ENCODE data around the gene PLS1.
"Not testable (repeated sequence)": the region's sequence is repeated elsewhere in the genome, so short reads cannot be mapped to it uniquely, and the experiment has no call there.

Gene PLS1

GRCh38 chr3:142735462-142735861 lies 139.3 kb downstream of the PLS1 start:
- Histone ChIP-seq H3K9me3 (ENCODE audit: insufficient read depth, low read depth, low read length) (no peaks in the 10 kb centered on the region), H3K36me3 (ENCODE audit: insufficient read depth, low read depth, low read length) (0 out of 2 replicates have a peak, but pooled peaks cover 4% of the 10 kb centered on the region), H3K27me3 (ENCODE audit: insufficient read depth, low read length) (no peaks in the 10 kb centered on the region), H3K4me3 (ENCODE audit: low read length) (no peak overlapping the region), H3K4me1 (ENCODE audit: insufficient read depth, low read length) (no peaks in the 10 kb centered on the region; the same call in 1 of the 2 replicates), H3K9ac (ENCODE audit: low read depth, low read length) (no peak overlapping the region), H3K27ac (ENCODE audit: low read length) (no peak overlapping the region)

GRCh38 chr3:142738396-142738795 lies 142.2 kb downstream of the PLS1 start:
- H3K27ac ChIP-seq (ENCODE audit: low read length): no peak overlapping the region
- H3K9ac ChIP-seq (ENCODE audit: low read depth, low read length): no peak overlapping the region
- no peaks in the 10 kb centered on the region; the same call in 1 of the 2 replicates for H3K4me1 ChIP-seq (ENCODE audit: insufficient read depth, low read length)
- no peaks in the 10 kb centered on the region for H3K36me3 ChIP-seq (ENCODE audit: insufficient read depth, low read depth, low read length)
- no peaks in the 10 kb centered on the region for H3K27me3 ChIP-seq (ENCODE audit: insufficient read depth, low read length)
- H3K9me3 ChIP-seq (ENCODE audit: insufficient read depth, low read depth, low read length): no peaks in the 10 kb centered on the region
- H3K4me3 ChIP-seq (ENCODE audit: low read length): no peak overlapping the region

- peaks cover 26% of the 10 kb centered on the region for H3K36me3 ChIP-seq (ENCODE audit: insufficient read depth, low read depth, low read length)
- H3K9ac ChIP-seq (ENCODE audit: low read depth, low read length): no peak overlapping the region
- no peak overlapping the region for H3K27ac ChIP-seq (ENCODE audit: low read length)
- no peaks in the 10 kb centered on the region for H3K4me1 ChIP-seq (ENCODE audit: insufficient read depth, low read length)
- no peaks in the 10 kb centered on the region for H3K27me3 ChIP-seq (ENCODE audit: insufficient read depth, low read length)
- no peaks in the 10 kb centered on the region for H3K9me3 ChIP-seq (ENCODE audit: insufficient read depth, low read depth, low read length)
- H3K4me3 ChIP-seq (ENCODE audit: low read length): no peak overlapping the region
Measured at GRCh38 chr3:142746646-142747045, 150.5 kb downstream of the PLS1 start.

GRCh38 chr3:142750531-142750930 lies 154.3 kb downstream of the PLS1 start:
- peaks cover 28% of the 10 kb centered on the region for H3K36me3 ChIP-seq (ENCODE audit: insufficient read depth, low read depth, low read length)
- not testable (repeated sequence) for H3K9ac ChIP-seq (ENCODE audit: low read depth, low read length); H3K27me3 ChIP-seq (ENCODE audit: insufficient read depth, low read length); H3K4me3 ChIP-seq (ENCODE audit: low read length); H3K9me3 ChIP-seq (ENCODE audit: insufficient read depth, low read depth, low read length); H3K4me1 ChIP-seq (ENCODE audit: insufficient read depth, low read length); H3K27ac ChIP-seq (ENCODE audit: low read length)

- not testable (repeated sequence) for H3K4me3 ChIP-seq (ENCODE audit: low read length); H3K27me3 ChIP-seq (ENCODE audit: insufficient read depth, low read length); H3K9ac ChIP-seq (ENCODE audit: low read depth, low read length); H3K4me1 ChIP-seq (ENCODE audit: insufficient read depth, low read length); H3K9me3 ChIP-seq (ENCODE audit: insufficient read depth, low read depth, low read length); H3K27ac ChIP-seq (ENCODE audit: low read length)
- H3K36me3 ChIP-seq (ENCODE audit: insufficient read depth, low read depth, low read length): peaks cover 28% of the 10 kb centered on the region
Measured at GRCh38 chr3:142752605-142753004, 156.4 kb downstream of the PLS1 start.

GRCh38 chr3:142754494-142754893 lies 158.3 kb downstream of the PLS1 start:
- peaks cover 15% of the 10 kb centered on the region; the same call in 1 of the 2 replicates for H3K36me3 ChIP-seq (ENCODE audit: insufficient read depth, low read depth, low read length)
- no peaks in the 10 kb centered on the region for H3K4me1 ChIP-seq (ENCODE audit: insufficient read depth, low read length)
- H3K4me3 ChIP-seq (ENCODE audit: low read length): no peak overlapping the region
- H3K27ac ChIP-seq (ENCODE audit: low read length): no peak overlapping the region
- H3K9ac ChIP-seq (ENCODE audit: low read depth, low read length): no peak overlapping the region
- H3K9me3 ChIP-seq (ENCODE audit: insufficient read depth, low read depth, low read length): no peaks in the 10 kb centered on the region
- H3K27me3 ChIP-seq (ENCODE audit: insufficient read depth, low read length): no peaks in the 10 kb centered on the region
